Activated naive CD4-positive, alpha-beta T cell treated with anti-CD3 and anti-CD28 coated beads, Interleukin-2, amount 50 U/mL, for 16 hours (primary cell): ENCODE data around the gene TAS2R41.

Experiments used
- DNase-seq: peaks from one replicate; pipeline ENCODE4 v3.0.0-alpha.2; 2020

TAS2R41 gene, protein sequence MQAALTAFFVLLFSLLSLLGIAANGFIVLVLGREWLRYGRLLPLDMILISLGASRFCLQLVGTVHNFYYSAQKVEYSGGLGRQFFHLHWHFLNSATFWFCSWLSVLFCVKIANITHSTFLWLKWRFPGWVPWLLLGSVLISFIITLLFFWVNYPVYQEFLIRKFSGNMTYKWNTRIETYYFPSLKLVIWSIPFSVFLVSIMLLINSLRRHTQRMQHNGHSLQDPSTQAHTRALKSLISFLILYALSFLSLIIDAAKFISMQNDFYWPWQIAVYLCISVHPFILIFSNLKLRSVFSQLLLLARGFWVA

DNA sequence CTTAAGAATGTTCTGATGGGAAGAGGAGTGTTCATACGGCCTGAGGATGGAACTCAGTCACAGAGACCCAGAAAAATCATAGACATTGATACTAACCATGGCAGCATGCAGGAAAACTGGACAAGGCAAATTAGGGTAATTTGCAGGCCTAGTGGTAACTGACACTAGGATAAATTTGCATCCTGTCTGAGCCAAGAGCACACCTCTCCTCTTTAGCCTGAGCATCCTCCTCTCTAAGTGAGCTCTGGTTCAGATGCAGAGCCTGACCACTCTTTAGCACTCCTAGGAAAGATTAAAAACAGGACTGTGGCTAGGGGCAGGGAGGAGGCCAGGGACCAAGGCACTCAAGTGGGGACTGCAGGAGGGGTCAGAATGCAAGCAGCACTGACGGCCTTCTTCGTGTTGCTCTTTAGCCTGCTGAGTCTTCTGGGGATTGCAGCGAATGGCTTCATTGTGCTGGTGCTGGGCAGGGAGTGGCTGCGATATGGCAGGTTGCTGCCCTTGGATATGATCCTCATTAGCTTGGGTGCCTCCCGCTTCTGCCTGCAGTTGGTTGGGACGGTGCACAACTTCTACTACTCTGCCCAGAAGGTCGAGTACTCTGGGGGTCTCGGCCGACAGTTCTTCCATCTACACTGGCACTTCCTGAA is at the start of gene TAS2R41:
Gene TAS2R41 (plus strand): TSS at position 373 of the 650 bp plus-strand sequence. CDS start 0 bp downstream, at position 373.
- no peak for DNase-seq

- no peak for DNase-seq
Measured at GRCh38 chr7:143429770-143430698, 47.6 kb upstream of the TAS2R41 start.

DNA sequence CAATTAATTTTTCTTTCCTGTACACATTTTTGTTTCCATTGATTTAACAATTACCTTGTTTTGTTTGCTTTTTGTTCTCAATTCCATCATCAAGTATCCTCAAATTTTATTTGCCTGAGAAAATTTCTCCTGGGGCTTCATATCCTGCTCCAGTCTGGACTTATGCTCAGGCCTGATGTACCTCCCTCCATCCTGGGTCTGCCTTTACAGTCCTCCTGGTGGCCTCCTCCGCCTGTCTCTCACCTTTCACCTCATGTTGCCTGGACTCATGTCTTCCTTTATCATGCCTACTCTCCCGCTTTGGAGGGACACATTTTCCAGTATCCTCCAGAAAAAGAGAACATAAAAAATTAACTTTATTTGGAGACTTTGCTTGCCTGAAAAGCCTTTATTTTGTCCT is 46.6 kb upstream of the TAS2R41 start:
- DNase-seq: no peak

DNA sequence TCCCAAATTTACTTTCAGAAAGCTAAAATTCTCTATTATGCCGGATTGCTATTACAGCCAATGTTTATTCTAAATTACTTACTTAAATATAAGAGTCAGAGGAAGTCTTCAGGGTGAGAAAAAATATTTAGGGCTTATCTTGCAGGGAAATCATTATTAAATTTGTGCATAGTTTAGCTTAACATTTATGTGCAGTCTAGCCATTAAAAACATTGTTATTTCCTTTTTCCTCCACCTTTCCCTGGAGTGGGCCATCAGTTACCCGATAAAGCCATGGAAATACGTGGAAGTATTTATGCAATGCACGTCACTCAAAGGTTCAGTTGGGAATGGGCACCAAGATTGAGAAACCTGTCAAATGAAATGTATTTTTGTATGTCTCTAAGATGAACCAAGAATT is 43.9 kb upstream of the TAS2R41 start:
- DNase-seq: no peak

- DNase-seq: no peak
Measured at GRCh38 chr7:143434660-143435059, 43.0 kb upstream of the TAS2R41 start.

DNA sequence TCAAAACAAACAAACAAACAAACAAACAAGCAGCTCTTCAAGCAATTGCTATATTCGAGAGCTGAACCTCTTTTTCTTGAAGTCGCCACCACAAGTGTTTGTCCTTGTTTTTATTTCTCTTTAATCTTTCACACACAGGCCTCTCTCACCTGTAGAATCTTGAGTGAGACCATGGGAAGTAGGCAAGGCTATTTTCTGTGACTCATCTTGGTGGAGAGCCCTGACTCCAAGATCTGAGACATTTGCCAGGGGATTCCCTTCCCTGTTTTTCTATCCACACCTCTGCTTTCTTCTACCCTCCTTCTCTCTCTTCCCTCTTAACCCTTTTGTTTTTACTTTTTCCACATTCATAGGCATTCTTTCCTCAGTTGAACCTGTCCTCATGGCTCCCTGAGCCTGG is 42.4 kb upstream of the TAS2R41 start:
- no peak for DNase-seq

DNA sequence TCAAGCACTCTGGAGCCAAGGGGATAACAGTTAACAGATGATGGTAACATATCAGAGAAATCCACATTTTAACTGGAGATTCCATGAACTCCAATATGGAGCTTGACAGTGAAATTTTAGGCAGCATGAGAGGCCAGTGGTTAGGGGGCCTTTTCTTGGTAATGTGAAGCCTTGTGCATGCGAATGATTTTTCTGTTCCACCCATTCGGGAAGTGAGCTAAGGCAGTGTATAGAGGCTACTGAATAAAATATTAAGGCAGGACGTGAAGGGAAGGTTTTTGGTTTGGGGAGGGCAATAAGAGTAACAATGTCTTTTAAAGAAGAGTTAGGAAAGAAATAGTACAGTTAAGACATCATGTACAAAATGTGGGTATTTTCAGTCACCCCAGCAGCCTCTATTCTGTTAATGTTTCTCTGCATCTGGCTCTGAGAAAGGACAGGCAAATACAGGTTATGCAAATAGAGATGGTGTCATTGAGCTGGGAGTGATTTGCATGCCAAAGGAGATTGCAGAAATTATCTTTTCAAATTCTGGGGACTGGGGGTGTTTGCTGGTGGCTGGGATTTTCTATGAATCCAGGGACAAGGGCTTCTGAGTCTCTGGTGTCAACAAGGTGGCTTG is 41.2 kb upstream of the TAS2R41 start:
- no peak for DNase-seq

DNA sequence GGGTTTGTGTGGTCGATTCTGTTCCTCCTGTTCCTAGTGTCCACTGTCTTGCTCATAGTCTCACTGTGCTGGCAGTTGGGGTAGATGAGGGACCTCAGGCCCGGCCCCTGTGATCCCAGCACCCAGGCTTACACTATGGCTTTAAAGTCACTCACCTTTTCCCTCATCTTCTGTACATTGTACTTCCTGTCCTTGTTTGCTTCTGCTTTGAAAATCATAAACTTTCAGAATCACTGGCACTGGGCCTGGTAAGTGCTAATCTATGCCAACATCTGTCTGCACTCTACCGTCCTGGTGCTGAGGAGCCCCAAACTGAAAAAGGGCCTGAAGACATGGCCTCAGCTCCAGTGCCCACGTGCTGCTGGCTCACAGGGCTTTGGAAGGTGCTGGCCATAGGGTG is 40.1 kb upstream of the TAS2R41 start:
- DNase-seq: no peak

DNA sequence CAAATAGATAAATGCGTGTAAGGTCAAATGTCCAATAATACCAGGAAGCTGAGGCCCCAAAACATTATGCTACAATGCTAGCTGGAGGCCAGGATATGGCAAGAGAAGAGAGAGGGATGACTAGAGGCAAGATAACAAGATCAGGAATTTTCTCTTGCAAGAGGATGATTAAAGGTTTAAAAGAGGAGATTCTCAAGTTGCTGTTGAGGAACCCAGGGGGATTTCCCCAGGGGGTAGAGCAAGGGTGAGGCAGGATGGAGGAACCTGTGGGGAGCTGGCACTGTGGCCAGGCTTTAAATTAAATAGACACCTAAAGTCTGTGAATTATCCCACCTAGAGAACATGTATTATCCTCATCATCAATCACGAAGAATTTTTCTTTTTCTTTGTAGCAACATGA is 37.8 kb upstream of the TAS2R41 start:
- no peak for DNase-seq

DNA sequence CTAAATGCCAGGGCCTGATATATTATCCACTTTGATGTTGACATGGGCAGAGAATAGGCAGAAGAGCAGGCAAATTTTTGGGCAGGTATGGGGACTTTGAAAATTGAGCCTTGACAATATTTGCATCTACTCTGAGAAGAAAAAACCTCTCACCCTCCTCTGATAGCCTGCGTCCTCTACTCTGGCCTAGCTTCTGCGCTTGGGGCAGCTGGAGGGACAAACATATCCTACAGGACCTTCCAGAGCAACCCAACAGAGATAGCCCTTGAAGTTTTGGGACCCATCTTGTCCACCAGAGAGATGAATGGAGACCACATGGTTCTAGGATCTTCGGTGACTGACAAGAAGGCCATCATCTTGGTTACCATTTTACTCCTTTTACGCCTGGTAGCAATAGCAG is 34.5 kb upstream of the TAS2R41 start, which contains the start of gene TAS2R60:
Gene TAS2R60 (plus strand): TSS at position 301 of the 400 bp plus-strand sequence. CDS start 0 bp downstream, at position 301.
- DNase-seq: no peak

- no peak for DNase-seq
Measured at GRCh38 chr7:143444063-143444782, 33.5 kb upstream of the TAS2R41 start.

DNA sequence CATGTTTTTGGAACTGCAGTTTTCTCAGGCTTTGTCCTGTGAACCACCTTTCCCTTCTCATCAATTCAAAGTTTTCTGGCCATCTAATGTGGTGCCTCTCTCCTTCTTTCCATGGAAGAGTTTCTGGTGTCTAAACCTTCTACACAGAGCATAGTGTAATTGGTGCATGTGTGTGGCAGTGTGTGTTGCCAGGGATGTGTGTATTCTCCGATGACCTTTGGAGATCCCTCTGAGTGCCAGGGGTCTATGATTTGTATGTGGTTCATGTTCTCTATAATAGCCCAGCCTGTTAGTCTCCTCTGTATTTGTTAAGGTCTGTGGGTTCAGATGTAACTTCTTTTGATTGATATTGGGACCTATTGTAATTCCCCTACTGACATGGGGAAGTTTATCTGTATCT is 32.9 kb upstream of the TAS2R41 start:
- DNase-seq: no peak

- DNase-seq: no peak
Measured at GRCh38 chr7:143447466-143447865, 30.2 kb upstream of the TAS2R41 start.

DNA sequence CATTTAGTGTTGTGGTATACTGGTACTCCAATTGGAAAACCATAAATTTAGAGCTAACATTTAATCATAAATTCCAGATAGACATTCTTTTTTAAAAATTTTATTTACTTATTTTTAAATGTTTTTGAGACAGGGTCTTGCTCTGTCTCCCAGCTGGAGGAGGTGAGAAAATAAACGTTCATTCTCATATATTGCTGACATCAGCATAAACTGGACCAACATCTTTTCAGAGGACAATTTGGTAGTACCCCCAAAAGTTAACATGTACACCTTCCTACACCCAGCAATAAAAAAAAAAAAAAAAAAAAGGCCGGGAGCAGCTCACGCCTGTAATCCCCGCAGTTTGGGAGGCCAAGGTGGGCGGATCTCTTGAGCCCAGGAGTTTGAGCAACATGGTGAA is 29.2 kb upstream of the TAS2R41 start:
- no peak for DNase-seq

GRCh38 chr7:143449793-143450192 is 27.9 kb upstream of the TAS2R41 start:
- DNase-seq: no peak

- DNase-seq: no peak
Measured at GRCh38 chr7:143451122-143451521, 26.6 kb upstream of the TAS2R41 start.

DNA sequence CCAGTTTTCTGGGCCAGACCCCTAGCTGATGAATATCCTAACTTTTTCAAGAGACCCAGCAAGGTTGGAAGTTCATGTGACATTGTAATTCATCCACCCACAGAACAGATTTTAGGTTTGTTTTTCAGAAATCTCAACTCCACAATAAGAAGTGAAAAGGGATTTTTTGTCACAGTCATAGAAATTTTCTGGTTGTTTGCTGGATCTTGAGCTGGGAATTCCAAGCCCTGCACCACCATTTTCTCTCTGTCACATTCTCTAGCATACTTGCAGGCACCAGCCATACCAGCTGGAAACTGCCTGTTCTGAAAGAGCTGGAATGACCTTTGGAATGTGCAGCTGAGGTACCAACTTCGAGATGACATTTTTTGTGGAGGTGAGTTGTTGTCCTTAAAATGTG is 25.9 kb upstream of the TAS2R41 start:
- no peak for DNase-seq

DNA sequence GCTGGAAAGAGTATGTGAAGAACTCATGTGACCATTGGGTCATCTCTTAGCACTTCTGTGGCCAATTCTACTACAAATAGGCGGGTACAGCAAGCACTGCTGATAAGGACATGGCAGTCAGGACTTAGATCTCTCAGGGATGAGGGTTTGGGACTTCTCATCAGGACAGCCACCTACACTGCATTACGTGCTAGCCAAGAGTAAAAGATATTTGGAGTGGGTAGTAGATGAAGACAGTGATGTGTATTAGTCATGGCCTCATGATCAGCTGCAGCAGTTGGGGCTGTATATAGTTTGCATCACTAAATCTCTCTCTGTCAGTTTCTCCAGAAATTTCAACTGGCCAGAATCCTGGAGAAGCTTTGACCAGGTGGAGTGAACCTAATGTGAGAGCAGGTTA is 25.2 kb upstream of the TAS2R41 start:
- DNase-seq: no peak

GRCh38 chr7:143454091-143454680 is 23.5 kb upstream of the TAS2R41 start:
- DNase-seq: no peak

DNA sequence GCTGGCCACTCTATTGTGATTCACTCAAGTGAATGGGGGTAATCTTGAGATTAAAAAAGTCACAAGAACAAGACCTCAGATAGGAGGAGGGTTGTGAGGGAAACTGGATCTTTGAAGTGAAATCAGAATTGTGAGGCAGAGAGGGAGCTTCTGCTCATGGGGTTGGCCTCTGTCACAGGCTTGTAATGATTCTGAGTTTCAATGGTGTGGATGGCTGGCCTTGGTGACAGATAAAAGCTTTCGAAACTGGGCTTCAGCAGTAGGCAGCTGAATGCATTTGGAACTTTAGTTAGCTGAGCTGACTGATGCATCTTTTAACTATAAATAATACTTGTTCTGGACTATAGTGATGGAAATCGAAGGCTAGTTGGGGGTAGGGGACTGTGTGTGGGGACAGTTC is 22.2 kb upstream of the TAS2R41 start:
- DNase-seq: no peak

DNA sequence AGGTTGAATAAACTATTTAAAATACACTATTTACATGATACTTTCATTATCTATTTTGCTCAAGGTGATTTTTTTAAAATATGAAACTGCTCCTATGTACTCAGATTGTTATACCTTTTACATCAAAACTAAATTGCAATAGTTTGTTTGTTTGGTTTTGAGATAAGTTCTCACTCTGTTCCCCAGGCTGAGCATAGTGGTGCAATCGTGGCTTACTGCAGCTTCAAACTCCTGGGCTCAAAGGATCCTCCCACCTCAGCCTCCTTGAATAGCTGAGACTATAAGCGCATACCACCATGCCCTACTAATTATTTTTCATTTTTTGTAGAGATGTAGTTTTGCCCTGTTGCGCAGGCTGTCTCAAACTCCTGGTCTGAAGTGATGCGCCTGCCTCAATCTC is 21.7 kb upstream of the TAS2R41 start:
- DNase-seq: no peak
